Measurements from ENCODE around the gene TELO2. TPM values are rescaled to one million over a fixed set of nuclear protein-coding genes. Genes with fewer than 3 reads are reported as not detected.

Gene TELO2
- total RNA-seq, 4 donors from 2014 or later = 12.7 to 38.5 (median 22.2) TPM

GRCh38 chr16:1457489-1458245 lies 35.5 kb upstream of the TELO2 start:
- TF ChIP-seq, protein P1, sequence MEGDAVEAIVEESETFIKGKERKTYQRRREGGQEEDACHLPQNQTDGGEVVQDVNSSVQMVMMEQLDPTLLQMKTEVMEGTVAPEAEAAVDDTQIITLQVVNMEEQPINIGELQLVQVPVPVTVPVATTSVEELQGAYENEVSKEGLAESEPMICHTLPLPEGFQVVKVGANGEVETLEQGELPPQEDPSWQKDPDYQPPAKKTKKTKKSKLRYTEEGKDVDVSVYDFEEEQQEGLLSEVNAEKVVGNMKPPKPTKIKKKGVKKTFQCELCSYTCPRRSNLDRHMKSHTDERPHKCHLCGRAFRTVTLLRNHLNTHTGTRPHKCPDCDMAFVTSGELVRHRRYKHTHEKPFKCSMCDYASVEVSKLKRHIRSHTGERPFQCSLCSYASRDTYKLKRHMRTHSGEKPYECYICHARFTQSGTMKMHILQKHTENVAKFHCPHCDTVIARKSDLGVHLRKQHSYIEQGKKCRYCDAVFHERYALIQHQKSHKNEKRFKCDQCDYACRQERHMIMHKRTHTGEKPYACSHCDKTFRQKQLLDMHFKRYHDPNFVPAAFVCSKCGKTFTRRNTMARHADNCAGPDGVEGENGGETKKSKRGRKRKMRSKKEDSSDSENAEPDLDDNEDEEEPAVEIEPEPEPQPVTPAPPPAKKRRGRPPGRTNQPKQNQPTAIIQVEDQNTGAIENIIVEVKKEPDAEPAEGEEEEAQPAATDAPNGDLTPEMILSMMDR (IDR thresholded peaks at IDR 0.05) = no peak
- ATAC-seq (ENCODE audit: low FRiP score) (no peak), DNase-seq (ENCODE audit: low spot score) (no peak)

DNA sequence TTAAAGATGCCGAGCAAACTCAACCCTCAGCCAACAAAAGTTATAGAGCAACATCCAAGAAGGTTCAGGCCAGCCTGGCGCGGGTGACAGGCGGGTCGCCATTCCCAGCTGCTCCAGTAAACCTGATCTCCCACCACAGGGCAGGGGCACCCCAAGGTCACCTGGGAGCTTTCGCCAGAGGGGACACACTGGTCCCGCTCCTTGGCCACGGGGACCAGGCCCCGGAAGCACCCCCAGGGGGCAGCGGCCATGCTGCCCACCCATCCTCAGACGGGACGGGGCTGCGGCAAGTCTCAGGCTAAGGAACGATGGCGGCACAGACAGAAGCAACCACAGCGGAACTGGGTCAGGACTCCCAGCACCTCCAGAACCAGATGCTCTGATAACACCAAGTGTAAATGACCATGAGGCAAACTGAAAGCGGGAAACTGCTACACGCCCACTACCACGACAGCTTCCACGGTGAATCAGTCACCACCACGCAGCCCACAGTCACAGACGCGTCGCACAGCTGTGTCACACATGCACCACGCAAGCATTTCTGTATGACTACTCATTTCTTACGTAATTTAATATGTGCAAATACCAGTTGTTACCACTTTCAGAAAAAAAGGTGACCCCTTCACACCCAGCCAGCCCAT lies 34.7 kb upstream of the TELO2 start:
- TF ChIP-seq, protein P1 (IDR thresholded peaks at IDR 0.05) = no peak
- DNase-seq (ENCODE audit: low spot score) (no peak), ATAC-seq (ENCODE audit: low FRiP score) (no peak)

DNA sequence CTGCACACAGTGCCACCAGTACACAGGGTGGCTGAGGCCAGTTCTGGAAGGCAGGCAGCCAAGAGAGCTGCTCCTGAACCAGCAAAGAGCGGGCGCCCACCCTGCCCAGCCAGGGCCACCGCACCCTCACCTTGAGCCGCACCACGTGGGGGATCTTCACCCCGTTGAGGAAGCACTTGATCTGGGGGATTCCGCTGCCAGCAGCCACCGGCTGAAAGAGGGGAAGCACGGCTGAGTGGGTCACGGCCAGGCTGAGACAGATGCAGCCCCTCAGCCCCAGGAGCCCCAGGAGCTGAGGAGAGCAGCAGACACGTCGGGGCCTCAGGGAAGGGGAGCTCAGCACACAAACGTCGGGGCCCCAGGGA lies 34.2 kb upstream of the TELO2 start:
- TF ChIP-seq, protein P1 (IDR thresholded peaks at IDR 0.05) = no peak
- DNase-seq (ENCODE audit: low spot score) (no peak), ATAC-seq (ENCODE audit: low FRiP score) (no peak)

GRCh38 chr16:1459967-1460366 lies 33.2 kb upstream of the TELO2 start:
- DNase-seq (ENCODE audit: low spot score) (no peak), ATAC-seq (ENCODE audit: low FRiP score) (no peak)
- TF ChIP-seq, protein P1 (IDR thresholded peaks at IDR 0.05) = no peak

- ATAC-seq (ENCODE audit: low FRiP score) (no peak), DNase-seq (ENCODE audit: low spot score) (no peak)
- TF ChIP-seq, protein P1 (IDR thresholded peaks at IDR 0.05) = no peak
Observed at GRCh38 chr16:1460602-1461138, 32.5 kb upstream of the TELO2 start.

DNA sequence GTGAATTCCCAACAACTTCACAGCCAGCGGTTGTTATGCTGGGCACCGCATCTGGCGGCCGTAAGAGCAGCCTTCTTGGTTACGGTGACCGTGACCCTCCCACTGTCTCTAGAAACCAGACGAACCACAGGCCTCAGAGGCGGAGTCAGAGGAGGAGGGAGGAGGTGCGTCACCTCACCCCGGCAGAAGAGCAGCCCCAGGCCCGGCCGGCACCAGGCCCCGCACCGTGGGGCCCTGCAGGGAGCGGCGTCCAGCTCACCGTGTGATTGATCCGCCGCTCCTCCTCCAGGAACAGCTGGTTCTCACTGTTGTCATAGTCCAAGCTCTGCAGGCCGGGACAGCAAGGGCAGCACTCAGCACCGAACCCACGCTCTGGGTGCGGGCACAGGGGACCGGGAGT lies 32.0 kb upstream of the TELO2 start:
- ATAC-seq (ENCODE audit: low FRiP score) (no peak), DNase-seq (ENCODE audit: low spot score) (no peak)
- TF ChIP-seq, protein P1 (IDR thresholded peaks at IDR 0.05) = no peak

Measured in omental fat pad (tissue), 4 donors.